Brain microvascular endothelial cell (primary cell): Measurements from ENCODE around the gene UBASH3A.

Experiments
- DNase-seq: peaks from one replicate; pipeline ENCODE4 v3.0.0-alpha.2; 2020
- H3K27ac ChIP-seq: fragments of 250-450 bp; sonication (Bioruptor Pico); 2 replicates; pipeline ENCODE4 v1.5.1; 2020; ENCODE audit warnings: mild to moderate bottlenecking, moderate library complexity
- H3K27me3 ChIP-seq: fragments of 250-450 bp; sonication (Bioruptor Pico); replicated peaks from 2 replicates; pipeline ENCODE4 v1.5.1; 2020; ENCODE audit warnings: mild to moderate bottlenecking
- H3K36me3 ChIP-seq: fragments of 250-450 bp; sonication (Bioruptor Pico); replicated peaks from 2 replicates; pipeline ENCODE4 v1.5.1; 2020; ENCODE audit warnings: mild to moderate bottlenecking
- H3K4me3 ChIP-seq: 2 replicates; pipeline ENCODE4 v1.5.1; 2011; ENCODE audit warnings: low read depth, mild to moderate bottlenecking, control low read depth, low read length, moderate library complexity
- in situ Hi-C: cut with HindIII; loops from 2 replicates; pipeline ENCODE4 v1.10.0; 2017; ENCODE audit warnings: low sequenced_read_pairs, low pct_ligation_motif_present
- TF ChIP-seq, protein P1 (sequence below): IDR thresholded peaks from 2 replicates; pipeline ENCODE4 v1.5.1; 2011; ENCODE audit warnings: low read depth, mild to moderate bottlenecking, moderate library complexity, low read length, control low read depth, inconsistent platforms; ENCODE audit errors: missing control alignments

The UBASH3A gene

GRCh38 chr21:42495765-42496119 lies 92.0 kb downstream of the UBASH3A start:
- TF ChIP-seq, protein P1, sequence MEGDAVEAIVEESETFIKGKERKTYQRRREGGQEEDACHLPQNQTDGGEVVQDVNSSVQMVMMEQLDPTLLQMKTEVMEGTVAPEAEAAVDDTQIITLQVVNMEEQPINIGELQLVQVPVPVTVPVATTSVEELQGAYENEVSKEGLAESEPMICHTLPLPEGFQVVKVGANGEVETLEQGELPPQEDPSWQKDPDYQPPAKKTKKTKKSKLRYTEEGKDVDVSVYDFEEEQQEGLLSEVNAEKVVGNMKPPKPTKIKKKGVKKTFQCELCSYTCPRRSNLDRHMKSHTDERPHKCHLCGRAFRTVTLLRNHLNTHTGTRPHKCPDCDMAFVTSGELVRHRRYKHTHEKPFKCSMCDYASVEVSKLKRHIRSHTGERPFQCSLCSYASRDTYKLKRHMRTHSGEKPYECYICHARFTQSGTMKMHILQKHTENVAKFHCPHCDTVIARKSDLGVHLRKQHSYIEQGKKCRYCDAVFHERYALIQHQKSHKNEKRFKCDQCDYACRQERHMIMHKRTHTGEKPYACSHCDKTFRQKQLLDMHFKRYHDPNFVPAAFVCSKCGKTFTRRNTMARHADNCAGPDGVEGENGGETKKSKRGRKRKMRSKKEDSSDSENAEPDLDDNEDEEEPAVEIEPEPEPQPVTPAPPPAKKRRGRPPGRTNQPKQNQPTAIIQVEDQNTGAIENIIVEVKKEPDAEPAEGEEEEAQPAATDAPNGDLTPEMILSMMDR = no peak
- Histone ChIP-seq H3K27me3 (no peaks in the 10 kb centered on the region), H3K4me3 (peak overlapping the region; percentile 67), H3K36me3 (no peaks in the 10 kb centered on the region), H3K27ac (no peak overlapping the region)
- no peak for DNase-seq
- in situ Hi-C loops = no loop called here

GRCh38 chr21:42496120-42496838 lies 92.6 kb downstream of the UBASH3A start, which contains the start of gene RSPH1:
TSS of gene RSPH1 (minus strand) at chr21:42496224. CDS start at chr21:42496186, 38 bp downstream.
- TF ChIP-seq, protein P1 = no peak
- Histone ChIP-seq H3K36me3 (no peaks in the 10 kb centered on the region), H3K4me3 (peak within 1 kb of the TSS; percentile 67), H3K27ac (peak within 1 kb of the TSS; percentile 36), H3K27me3 (no peaks in the 10 kb centered on the region)
- peak; percentile 98 for DNase-seq
- in situ Hi-C loops = no loop called here

- Histone ChIP-seq H3K27ac (peak overlapping the region; percentile 36), H3K4me3 (peak overlapping the region; percentile 67), H3K36me3 (no peaks in the 10 kb centered on the region), H3K27me3 (no peaks in the 10 kb centered on the region)
- in situ Hi-C loops = no loop called here
- DNase-seq = no peak
- TF ChIP-seq, protein P1 = no peak
Measured at GRCh38 chr21:42496839-42497202, 93.1 kb downstream of the UBASH3A start.
